ENCODE results near the gene HOPX. TPM values are rescaled to one million over a fixed set of nuclear protein-coding genes. Genes with fewer than 3 reads are reported as not detected.

HOPX gene
- total and polyA plus RNA-seq, 2 of the 4 experiments (the other 2 are of a cell fraction) = 1.3 to 1.7 TPM

DNA sequence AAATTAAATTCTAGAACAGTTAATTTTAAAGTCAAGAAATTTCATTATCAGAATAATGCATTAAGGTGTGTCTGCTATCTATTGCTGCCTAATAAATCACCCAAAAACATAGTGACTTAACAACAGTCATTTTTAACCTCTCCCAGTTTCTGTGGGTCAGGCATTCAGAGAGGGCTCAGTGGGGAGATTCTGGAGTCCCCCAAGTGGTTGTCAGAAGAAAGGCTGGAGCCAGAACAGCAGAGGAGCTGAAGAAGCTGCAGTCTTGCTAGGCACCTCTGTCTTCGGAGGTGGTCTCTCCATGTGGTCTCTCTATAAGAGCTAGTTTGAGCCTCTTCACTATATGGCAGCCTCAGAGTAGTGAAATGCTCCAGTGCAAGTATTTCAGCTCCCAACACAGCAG, 9.3 kb upstream of the HOPX start:
- no CpG with 5 or more reads among the region's 1 CpG for WGBS, 2 experiments (ENCODE audit: extremely low coverage in 2 of 2, insufficient read length in 1 of 2)
- Histone ChIP-seq H3K23ac (ENCODE audit: low read depth, low read length) (no peak overlapping the region), H3K4me1 (ENCODE audit: control insufficient read depth, insufficient read depth, low read length) (no peaks in the 10 kb centered on the region), H3K18ac (ENCODE audit: low read depth, low read length) (no peak overlapping the region), H3K56ac (ENCODE audit: extremely low read depth, insufficient read depth, low read length) (no peak overlapping the region), H3K27me3 (ENCODE audit: control insufficient read depth, insufficient read depth, low read length) (peaks cover 31% of the 10 kb centered on the region), H2AK9ac (replicated peaks; ENCODE audit: low read depth, low read length, poor library complexity) (no peak overlapping the region), H3K4me3 (ENCODE audit: insufficient read depth, low read depth, low read length) (no peak overlapping the region), H4K20me1 (ENCODE audit: insufficient read depth, low read length) (no peaks in the 10 kb centered on the region), H3K9ac (ENCODE audit: low read depth, low read length) (no peak overlapping the region), H2BK15ac (ENCODE audit: low read depth, low read length) (no peak overlapping the region), H3K79me1 (ENCODE audit: low read depth in 1 of 2, low read length in 2 of 2) (no peaks in the 10 kb centered on the region), H4K5ac (ENCODE audit: low read depth, low read length) (no peak overlapping the region), H3K4me2 (ENCODE audit: low read depth, low read length) (no peak overlapping the region), H4K91ac (ENCODE audit: insufficient read depth, low read depth, low read length) (no peak overlapping the region), H2BK5ac (ENCODE audit: low read depth, low read length, poor library complexity, severe bottlenecking) (no peak overlapping the region), H3K9me1 (ENCODE audit: insufficient read depth, low read length) (no peaks in the 10 kb centered on the region), H4K8ac (ENCODE audit: low read depth in 2 of 2, low read length in 2 of 2) (no peak overlapping the region), H3K4ac (ENCODE audit: low read depth, low read length) (no peak overlapping the region), H2AFZ (replicated peaks; ENCODE audit: low read length, poor library complexity) (no peak overlapping the region), H2AK5ac (ENCODE audit: low read depth, low read length) (no peak overlapping the region), H3K36me3 (ENCODE audit: control insufficient read depth, insufficient read depth, low read length) (no peaks in the 10 kb centered on the region), H2BK120ac (ENCODE audit: low read depth, low read length) (no peak overlapping the region), H3K14ac (replicated peaks; ENCODE audit: low read depth, low read length) (no peak overlapping the region), H3K9me3 (ENCODE audit: control insufficient read depth, insufficient read depth, low read length) (no peaks in the 10 kb centered on the region), H2BK20ac (ENCODE audit: low read depth, low read length) (no peak overlapping the region), H3K27ac (ENCODE audit: insufficient read depth, low read length) (no peak overlapping the region)
- TF ChIP-seq MXI1 (IDR thresholded peaks at IDR 0.05; ENCODE audit: borderline replicate concordance, low read depth, low read length) = no peak
- TF ChIP-seq RCOR1 (IDR thresholded peaks at IDR 0.05; ENCODE audit: insufficient replicate concordance, low read length) = no peak
- TF ChIP-seq MAFK (IDR thresholded peaks at IDR 0.05; ENCODE audit: low read depth, low read length) = no peak
- no peak for TF ChIP-seq RAD21 (IDR thresholded peaks at IDR 0.05; ENCODE audit: low read length)
- no peak for TF ChIP-seq POLR2A (IDR thresholded peaks at IDR 0.05; ENCODE audit: low read depth, low read length)
- no peak for TF ChIP-seq USF2 (IDR thresholded peaks at IDR 0.05; ENCODE audit: low read depth, low read length)
- TF ChIP-seq BHLHE40 (IDR thresholded peaks at IDR 0.05; ENCODE audit: low read depth, low read length) = no peak
- TF ChIP-seq CEBPB (IDR thresholded peaks at IDR 0.05; ENCODE audit: low read depth, low read length) = no peak
- no peak for TF ChIP-seq MAZ (IDR thresholded peaks at IDR 0.05; ENCODE audit: borderline replicate concordance, low read depth, low read length)
- TF ChIP-seq, protein P1, sequence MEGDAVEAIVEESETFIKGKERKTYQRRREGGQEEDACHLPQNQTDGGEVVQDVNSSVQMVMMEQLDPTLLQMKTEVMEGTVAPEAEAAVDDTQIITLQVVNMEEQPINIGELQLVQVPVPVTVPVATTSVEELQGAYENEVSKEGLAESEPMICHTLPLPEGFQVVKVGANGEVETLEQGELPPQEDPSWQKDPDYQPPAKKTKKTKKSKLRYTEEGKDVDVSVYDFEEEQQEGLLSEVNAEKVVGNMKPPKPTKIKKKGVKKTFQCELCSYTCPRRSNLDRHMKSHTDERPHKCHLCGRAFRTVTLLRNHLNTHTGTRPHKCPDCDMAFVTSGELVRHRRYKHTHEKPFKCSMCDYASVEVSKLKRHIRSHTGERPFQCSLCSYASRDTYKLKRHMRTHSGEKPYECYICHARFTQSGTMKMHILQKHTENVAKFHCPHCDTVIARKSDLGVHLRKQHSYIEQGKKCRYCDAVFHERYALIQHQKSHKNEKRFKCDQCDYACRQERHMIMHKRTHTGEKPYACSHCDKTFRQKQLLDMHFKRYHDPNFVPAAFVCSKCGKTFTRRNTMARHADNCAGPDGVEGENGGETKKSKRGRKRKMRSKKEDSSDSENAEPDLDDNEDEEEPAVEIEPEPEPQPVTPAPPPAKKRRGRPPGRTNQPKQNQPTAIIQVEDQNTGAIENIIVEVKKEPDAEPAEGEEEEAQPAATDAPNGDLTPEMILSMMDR (conservative IDR thresholded peaks at IDR 0.05; ENCODE audit: low read depth, low read length) = no peak
- TF ChIP-seq ELK1 (IDR thresholded peaks at IDR 0.05; ENCODE audit: borderline replicate concordance, low read depth, low read length) = no peak
- no peak for TF ChIP-seq CHD1 (IDR thresholded peaks at IDR 0.05; ENCODE audit: low read depth, low read length)
- TF ChIP-seq RFX5 (IDR thresholded peaks at IDR 0.05; ENCODE audit: low read depth, low read length) = no peak
- no peak for TF ChIP-seq NFE2L2 (IDR thresholded peaks at IDR 0.05; ENCODE audit: low read depth, low read length)
- no peak for TF ChIP-seq SMC3 (IDR thresholded peaks at IDR 0.05; ENCODE audit: low read depth, low read length)
- no peak for TF ChIP-seq FOS (IDR thresholded peaks at IDR 0.05; ENCODE audit: low read depth, low read length)
- dilution Hi-C loops (cut with HindIII; ENCODE audit: low sequenced_read_pairs, unreplicated experiment) = no loop called here
- ATAC-seq (ENCODE audit: low read depth) = no peak
- intact Hi-C loops (cut with micrococcal nuclease) = no loop called here
- ChIA-PET POLR2A (ENCODE audit: unreplicated experiment) (no interaction called here), CTCF (no interaction called here)
- DNase-seq = no peak
- no TSS peak for BruUV-seq (replicated peaks)
- in situ Hi-C loops (cut with MboI; ENCODE audit: low sequenced_read_pairs) = no loop called here
